K562 (cell line): ENCODE data around the gene RPL7A.
A peak's percentile ranks its signal among the peaks of the same experiment; 100 is the strongest.

ENCODE experiments used
- CTCF ChIP-seq, 3 experiments: IDR thresholded peaks in 2 of 3; conservative IDR thresholded peaks in 1 of 3; 2 replicates each; pipeline ENCODE4 v1.5.1; 2011 to 2012; ENCODE audit warnings: low read length in 3 of 3, mild to moderate bottlenecking in 3 of 3, control low read depth in 2 of 3, improper control_type of control experiment in 1 of 3, inconsistent platforms in 1 of 3, low read depth in 1 of 3, mixed read lengths in 1 of 3, moderate library complexity in 1 of 3; ENCODE audit not compliant: insufficient read depth in 2 of 3
- ZNF277 ChIP-seq: fragments of 250-450 bp; sonication (Bioruptor Pico); IDR thresholded peaks from 2 replicates; pipeline ENCODE4 v1.8.0; 2022; ENCODE audit warnings: inconsistent platforms, mild to moderate bottlenecking, moderate library complexity, borderline replicate concordance

- 0 out of 6 replicates have a peak, but pooled peaks of 1 of the 3 experiments have one; percentile 16 for TF ChIP-seq CTCF (IDR thresholded peaks at IDR 0.05 in 2 of 3, conservative IDR thresholded peaks at IDR 0.05 in 1 of 3; ENCODE audit: insufficient read depth in 2 of 3, low read depth in 1 of 3, low read length in 3 of 3)
- no peak for TF ChIP-seq ZNF277 (CRISPR knock-in tag)
Observed at GRCh38 chr9:133347515-133347984, 468 bp upstream of the RPL7A start.
